ENCODE results near the gene GFI1.

DNA sequence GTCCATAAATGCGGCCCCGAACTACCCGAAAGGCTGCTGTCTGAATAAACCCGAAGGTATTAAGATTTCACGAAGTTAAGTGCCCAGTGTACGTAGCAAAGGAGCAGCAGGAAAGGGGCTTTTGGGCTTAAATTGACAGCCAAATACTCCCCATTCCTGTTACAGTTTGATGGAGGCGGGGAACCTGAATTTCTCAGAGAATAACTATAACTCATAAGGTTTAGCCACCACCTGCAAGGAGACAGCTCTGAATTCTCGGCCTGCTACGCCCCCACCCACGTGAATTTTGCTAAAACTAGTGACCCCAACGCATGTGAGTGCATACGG is 5.2 kb downstream of the GFI1 start:
- TF ChIP-seq, protein P1, sequence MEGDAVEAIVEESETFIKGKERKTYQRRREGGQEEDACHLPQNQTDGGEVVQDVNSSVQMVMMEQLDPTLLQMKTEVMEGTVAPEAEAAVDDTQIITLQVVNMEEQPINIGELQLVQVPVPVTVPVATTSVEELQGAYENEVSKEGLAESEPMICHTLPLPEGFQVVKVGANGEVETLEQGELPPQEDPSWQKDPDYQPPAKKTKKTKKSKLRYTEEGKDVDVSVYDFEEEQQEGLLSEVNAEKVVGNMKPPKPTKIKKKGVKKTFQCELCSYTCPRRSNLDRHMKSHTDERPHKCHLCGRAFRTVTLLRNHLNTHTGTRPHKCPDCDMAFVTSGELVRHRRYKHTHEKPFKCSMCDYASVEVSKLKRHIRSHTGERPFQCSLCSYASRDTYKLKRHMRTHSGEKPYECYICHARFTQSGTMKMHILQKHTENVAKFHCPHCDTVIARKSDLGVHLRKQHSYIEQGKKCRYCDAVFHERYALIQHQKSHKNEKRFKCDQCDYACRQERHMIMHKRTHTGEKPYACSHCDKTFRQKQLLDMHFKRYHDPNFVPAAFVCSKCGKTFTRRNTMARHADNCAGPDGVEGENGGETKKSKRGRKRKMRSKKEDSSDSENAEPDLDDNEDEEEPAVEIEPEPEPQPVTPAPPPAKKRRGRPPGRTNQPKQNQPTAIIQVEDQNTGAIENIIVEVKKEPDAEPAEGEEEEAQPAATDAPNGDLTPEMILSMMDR (conservative IDR thresholded peaks at IDR 0.05; ENCODE audit: low read depth, low read length) = no peak
- no peak for TF ChIP-seq EZH2 (IDR thresholded peaks at IDR 0.05; ENCODE audit: low read length, unreplicated experiment)
